HepG2 (cell line): Measurements from ENCODE around the gene TAPBP. TPM values are rescaled to one million over a fixed set of nuclear protein-coding genes. Genes with fewer than 3 reads are reported as not detected.

Experiments used
- ASH2L ChIP-seq: fragments of 300-600, 200-600 bp; sonication (generic); IDR thresholded peaks from 2 replicates; pipeline ENCODE4 v1.7.0; 2017; ENCODE audit warnings: low read depth, mild to moderate bottlenecking, moderate library complexity, mixed read lengths, low read length; ENCODE audit not compliant: insufficient read length
- CHCHD3 ChIP-seq: sonication (generic); formaldehyde crosslinking; IDR thresholded peaks from 2 replicates; pipeline ENCODE4 v1.8.0; 2022; ENCODE audit warnings: mild to moderate bottlenecking, missing genetic modification reagents, moderate library complexity
- CHD2 ChIP-seq: IDR thresholded peaks from 2 replicates; pipeline ENCODE4 v1.6.1; 2011; ENCODE audit warnings: low read depth, low read length, improper control_type of control experiment
- HNRNPUL1 ChIP-seq: fragments of 200-400 bp; formaldehyde crosslinking; IDR thresholded peaks from 2 replicates; pipeline ENCODE4 v1.6.1; 2017; ENCODE audit warnings: low read depth, mild to moderate bottlenecking, low read length, moderate library complexity
- HOXD1 ChIP-seq: sonication (generic); formaldehyde crosslinking; IDR thresholded peaks from 2 replicates; pipeline ENCODE4 v1.5.0; 2020; ENCODE audit warnings: missing genetic modification reagents
- ISL2 ChIP-seq: sonication (generic); formaldehyde crosslinking; IDR thresholded peaks from 2 replicates; pipeline ENCODE4 v1.5.0; 2020; ENCODE audit warnings: missing genetic modification reagents
- NFKBIZ ChIP-seq: IDR thresholded peaks from 2 replicates; pipeline ENCODE4 v1.6.1; 2018; ENCODE audit warnings: missing genetic modification reagents, missing compliant biosample characterization
- RBM22 ChIP-seq: fragments of 200-400 bp; formaldehyde crosslinking; optimal IDR thresholded peaks from 2 replicates; pipeline ENCODE3; 2017; ENCODE audit warnings: mild to moderate bottlenecking, low read length, moderate library complexity
- SIN3B ChIP-seq: fragments of 150-350 bp; IDR thresholded peaks from 2 replicates; pipeline ENCODE4 v1.6.1; 2014; ENCODE audit warnings: low read length
- SMAD9 ChIP-seq: sonication (generic); formaldehyde crosslinking; IDR thresholded peaks from 2 replicates; pipeline ENCODE4 v1.5.1; 2020; ENCODE audit warnings: mild to moderate bottlenecking, missing genetic modification reagents
- TMF1 ChIP-seq: sonication (generic); formaldehyde crosslinking; IDR thresholded peaks from 2 replicates; pipeline ENCODE4 v1.8.1; 2022; ENCODE audit warnings: low read depth, missing genetic modification reagents
- TOPORS ChIP-seq: sonication (generic); formaldehyde crosslinking; IDR thresholded peaks from 2 replicates; pipeline ENCODE4 v1.8.0; 2023; ENCODE audit warnings: mild to moderate bottlenecking, missing genetic modification reagents
- ZNF30 ChIP-seq: sonication (generic); formaldehyde crosslinking; IDR thresholded peaks from 2 replicates; pipeline ENCODE4 v1.5.0; 2020; ENCODE audit warnings: mild to moderate bottlenecking, missing genetic modification reagents
- ZNF335 ChIP-seq: sonication (generic); formaldehyde crosslinking; IDR thresholded peaks from 2 replicates; pipeline ENCODE4 v1.4.0; 2020; ENCODE audit warnings: missing genetic modification reagents
- ZNF678 ChIP-seq: sonication (generic); formaldehyde crosslinking; IDR thresholded peaks from 2 replicates; pipeline ENCODE4 v1.4.0; 2020; ENCODE audit warnings: mild to moderate bottlenecking, missing genetic modification reagents
- ZSCAN12 ChIP-seq: sonication (generic); formaldehyde crosslinking; IDR thresholded peaks from 2 replicates; pipeline ENCODE4 v1.9.0; 2021; ENCODE audit warnings: mild to moderate bottlenecking, missing genetic modification reagents
- polyA plus RNA-seq, 8 experiments: library from polyadenylated mRNA; depleted of rRNA in 3 of 8; stranded (reverse) in 7 of 8; unstranded in 1 of 8; fragments of >200 nt; fragmentation: Illumina TruSeq in 4 of 8; extraction: Trizol in 4 of 8; gene quantifications; 2 replicates each; pipeline versions ENCODE4 v1.2.1 to v1.2.3, GENCODE V29; 2011 to 2016; ENCODE audit warnings: low read depth in 4 of 8, missing spikeins in 1 of 8, mixed read lengths in 1 of 8; ENCODE audit not compliant: insufficient read depth in 1 of 8
- total RNA-seq, 5 experiments: library from RNA; depleted of rRNA; stranded (reverse); fragments of >200 nt; fragmentation: Illumina TruSeq; extraction: Trizol; gene quantifications; 2 replicates each; pipeline ENCODE4 v1.2.3, GENCODE V29; 2016; ENCODE audit warnings: low read depth in 1 of 5
- TF ChIP-seq, protein P1 (sequence below): sonication (generic); formaldehyde crosslinking; IDR thresholded peaks from 2 replicates; pipeline ENCODE4 v1.4.0; 2020; ENCODE audit warnings: mild to moderate bottlenecking, missing genetic modification reagents
- TF ChIP-seq, protein P2 (sequence below): IDR thresholded peaks from 2 replicates; pipeline ENCODE4 v1.6.1; 2016; ENCODE audit warnings: mild to moderate bottlenecking
- TF ChIP-seq, protein P3 (sequence below): sonication (generic); formaldehyde crosslinking; IDR thresholded peaks from 2 replicates; pipeline ENCODE4 v1.8.1; 2022; ENCODE audit warnings: low read depth, mild to moderate bottlenecking, missing genetic modification reagents
- TF ChIP-seq, protein P4 (sequence below): sonication (generic); formaldehyde crosslinking; IDR thresholded peaks from 2 replicates; pipeline ENCODE4 v1.8.0; 2023; ENCODE audit warnings: mild to moderate bottlenecking, missing genetic modification reagents
- TF ChIP-seq, protein P5 (sequence below): sonication (generic); formaldehyde crosslinking; IDR thresholded peaks from 2 replicates; pipeline ENCODE4 v1.4.0; 2020; ENCODE audit warnings: low read depth, mild to moderate bottlenecking, missing genetic modification reagents

Gene TAPBP
- total and polyA plus RNA-seq, 2 of the 13 experiments (the other 11 are each of a cell fraction or from before 2014, with no cell fraction given), result 27.4 to 32.3 TPM

DNA sequence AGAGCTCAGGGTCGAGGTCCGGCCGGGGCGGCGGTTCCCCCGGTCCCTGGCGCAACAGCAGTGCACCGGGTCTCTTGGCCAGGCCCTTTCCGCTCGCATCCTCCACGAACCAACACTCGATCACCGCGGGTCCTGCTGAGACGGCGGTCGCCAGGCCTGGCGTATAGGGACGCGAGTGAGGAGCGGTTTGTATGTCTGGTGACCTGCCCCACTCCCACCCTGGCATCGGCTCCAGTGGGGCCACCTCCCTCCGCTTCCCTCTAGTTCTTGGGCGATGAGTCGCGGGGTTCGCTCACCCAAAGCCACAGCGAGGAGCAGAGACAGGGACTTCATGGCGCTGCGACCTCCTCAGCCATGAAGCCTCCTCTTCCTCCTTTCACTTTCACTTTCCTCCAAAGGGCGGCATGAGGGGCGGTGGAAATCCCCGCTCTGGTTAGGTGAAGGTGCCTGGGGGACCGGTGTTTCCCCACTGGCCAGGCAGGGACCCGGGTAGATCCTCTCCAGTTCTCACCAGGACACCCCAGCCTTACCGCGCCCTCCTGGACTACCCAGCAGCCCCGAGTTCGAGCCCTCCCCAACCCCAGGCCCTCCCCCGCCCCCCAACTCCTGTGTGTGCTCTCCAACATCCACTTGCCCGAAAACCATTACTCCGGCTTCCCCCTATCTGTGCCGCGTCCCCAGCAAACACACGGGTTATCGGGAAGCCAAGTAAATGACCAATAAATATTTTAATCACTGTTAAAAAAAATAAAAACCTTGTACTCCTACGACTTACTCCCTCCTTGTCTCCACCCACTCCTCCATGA is at the start of gene TAPBP (continued):
- TF ChIP-seq, protein P1, sequence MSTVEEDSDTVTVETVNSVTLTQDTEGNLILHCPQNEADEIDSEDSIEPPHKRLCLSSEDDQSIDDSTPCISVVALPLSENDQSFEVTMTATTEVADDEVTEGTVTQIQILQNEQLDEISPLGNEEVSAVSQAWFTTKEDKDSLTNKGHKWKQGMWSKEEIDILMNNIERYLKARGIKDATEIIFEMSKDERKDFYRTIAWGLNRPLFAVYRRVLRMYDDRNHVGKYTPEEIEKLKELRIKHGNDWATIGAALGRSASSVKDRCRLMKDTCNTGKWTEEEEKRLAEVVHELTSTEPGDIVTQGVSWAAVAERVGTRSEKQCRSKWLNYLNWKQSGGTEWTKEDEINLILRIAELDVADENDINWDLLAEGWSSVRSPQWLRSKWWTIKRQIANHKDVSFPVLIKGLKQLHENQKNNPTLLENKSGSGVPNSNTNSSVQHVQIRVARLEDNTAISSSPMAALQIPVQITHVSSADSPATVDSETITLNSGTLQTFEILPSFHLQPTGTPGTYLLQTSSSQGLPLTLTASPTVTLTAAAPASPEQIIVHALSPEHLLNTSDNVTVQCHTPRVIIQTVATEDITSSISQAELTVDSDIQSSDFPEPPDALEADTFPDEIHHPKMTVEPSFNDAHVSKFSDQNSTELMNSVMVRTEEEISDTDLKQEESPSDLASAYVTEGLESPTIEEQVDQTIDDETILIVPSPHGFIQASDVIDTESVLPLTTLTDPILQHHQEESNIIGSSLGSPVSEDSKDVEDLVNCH (CRISPR knock-in tag), result no peak
- TF ChIP-seq, protein P2, sequence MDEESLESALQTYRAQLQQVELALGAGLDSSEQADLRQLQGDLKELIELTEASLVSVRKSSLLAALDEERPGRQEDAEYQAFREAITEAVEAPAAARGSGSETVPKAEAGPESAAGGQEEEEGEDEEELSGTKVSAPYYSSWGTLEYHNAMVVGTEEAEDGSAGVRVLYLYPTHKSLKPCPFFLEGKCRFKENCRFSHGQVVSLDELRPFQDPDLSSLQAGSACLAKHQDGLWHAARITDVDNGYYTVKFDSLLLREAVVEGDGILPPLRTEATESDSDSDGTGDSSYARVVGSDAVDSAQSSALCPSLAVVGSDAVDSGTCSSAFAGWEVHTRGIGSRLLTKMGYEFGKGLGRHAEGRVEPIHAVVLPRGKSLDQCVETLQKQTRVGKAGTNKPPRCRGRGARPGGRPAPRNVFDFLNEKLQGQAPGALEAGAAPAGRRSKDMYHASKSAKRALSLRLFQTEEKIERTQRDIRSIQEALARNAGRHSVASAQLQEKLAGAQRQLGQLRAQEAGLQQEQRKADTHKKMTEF (CRISPR knock-in tag), result peak; percentile 72
- TF ChIP-seq ASH2L (peak; percentile 86), HNRNPUL1 (no peak), CHD2 (no peak), CHCHD3 (CRISPR knock-in tag) (0 out of 2 replicates have a peak, but pooled peaks have one; percentile 53), ZSCAN12 (CRISPR knock-in tag) (no peak), TOPORS (CRISPR knock-in tag) (no peak), NFKBIZ (CRISPR knock-in tag) (0 out of 2 replicates have a peak, but pooled peaks have one; percentile 25), ZNF30 (CRISPR knock-in tag) (no peak), SMAD9 (CRISPR knock-in tag) (no peak), ZNF335 (CRISPR knock-in tag) (no peak; the same call in none of the 2 replicates), TMF1 (CRISPR knock-in tag) (no peak), HOXD1 (CRISPR knock-in tag) (no peak), ISL2 (CRISPR knock-in tag) (no peak), ZNF678 (CRISPR knock-in tag) (peak; percentile 77; the same call in 1 of the 2 replicates), RBM22 (no peak), SIN3B (no peak; the same call in 1 of the 2 replicates)
- TF ChIP-seq, protein P3, sequence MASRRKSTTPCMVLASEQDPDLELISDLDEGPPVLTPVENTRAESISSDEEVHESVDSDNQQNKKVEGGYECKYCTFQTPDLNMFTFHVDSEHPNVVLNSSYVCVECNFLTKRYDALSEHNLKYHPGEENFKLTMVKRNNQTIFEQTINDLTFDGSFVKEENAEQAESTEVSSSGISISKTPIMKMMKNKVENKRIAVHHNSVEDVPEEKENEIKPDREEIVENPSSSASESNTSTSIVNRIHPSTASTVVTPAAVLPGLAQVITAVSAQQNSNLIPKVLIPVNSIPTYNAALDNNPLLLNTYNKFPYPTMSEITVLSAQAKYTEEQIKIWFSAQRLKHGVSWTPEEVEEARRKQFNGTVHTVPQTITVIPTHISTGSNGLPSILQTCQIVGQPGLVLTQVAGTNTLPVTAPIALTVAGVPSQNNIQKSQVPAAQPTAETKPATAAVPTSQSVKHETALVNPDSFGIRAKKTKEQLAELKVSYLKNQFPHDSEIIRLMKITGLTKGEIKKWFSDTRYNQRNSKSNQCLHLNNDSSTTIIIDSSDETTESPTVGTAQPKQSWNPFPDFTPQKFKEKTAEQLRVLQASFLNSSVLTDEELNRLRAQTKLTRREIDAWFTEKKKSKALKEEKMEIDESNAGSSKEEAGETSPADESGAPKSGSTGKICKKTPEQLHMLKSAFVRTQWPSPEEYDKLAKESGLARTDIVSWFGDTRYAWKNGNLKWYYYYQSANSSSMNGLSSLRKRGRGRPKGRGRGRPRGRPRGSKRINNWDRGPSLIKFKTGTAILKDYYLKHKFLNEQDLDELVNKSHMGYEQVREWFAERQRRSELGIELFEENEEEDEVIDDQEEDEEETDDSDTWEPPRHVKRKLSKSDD (CRISPR knock-in tag), result 0 out of 2 replicates have a peak, but pooled peaks have one; percentile 39
- TF ChIP-seq, protein P4, sequence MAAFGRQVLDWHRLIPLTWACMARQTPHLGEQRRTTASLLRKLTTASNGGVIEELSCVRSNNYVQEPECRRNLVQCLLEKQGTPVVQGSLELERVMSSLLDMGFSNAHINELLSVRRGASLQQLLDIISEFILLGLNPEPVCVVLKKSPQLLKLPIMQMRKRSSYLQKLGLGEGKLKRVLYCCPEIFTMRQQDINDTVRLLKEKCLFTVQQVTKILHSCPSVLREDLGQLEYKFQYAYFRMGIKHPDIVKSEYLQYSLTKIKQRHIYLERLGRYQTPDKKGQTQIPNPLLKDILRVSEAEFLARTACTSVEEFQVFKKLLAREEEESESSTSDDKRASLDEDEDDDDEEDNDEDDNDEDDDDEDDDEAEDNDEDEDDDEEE (CRISPR knock-in tag), result no peak; the same call in 1 of the 2 replicates
- TF ChIP-seq, protein P5, sequence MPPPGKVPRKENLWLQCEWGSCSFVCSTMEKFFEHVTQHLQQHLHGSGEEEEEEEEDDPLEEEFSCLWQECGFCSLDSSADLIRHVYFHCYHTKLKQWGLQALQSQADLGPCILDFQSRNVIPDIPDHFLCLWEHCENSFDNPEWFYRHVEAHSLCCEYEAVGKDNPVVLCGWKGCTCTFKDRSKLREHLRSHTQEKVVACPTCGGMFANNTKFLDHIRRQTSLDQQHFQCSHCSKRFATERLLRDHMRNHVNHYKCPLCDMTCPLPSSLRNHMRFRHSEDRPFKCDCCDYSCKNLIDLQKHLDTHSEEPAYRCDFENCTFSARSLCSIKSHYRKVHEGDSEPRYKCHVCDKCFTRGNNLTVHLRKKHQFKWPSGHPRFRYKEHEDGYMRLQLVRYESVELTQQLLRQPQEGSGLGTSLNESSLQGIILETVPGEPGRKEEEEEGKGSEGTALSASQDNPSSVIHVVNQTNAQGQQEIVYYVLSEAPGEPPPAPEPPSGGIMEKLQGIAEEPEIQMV (CRISPR knock-in tag), result 0 out of 2 replicates have a peak, but pooled peaks have one; percentile 44
